Germinal center (tissue), 1 donor: ENCODE data around the gene PNPO.

Source experiments
- DNase-seq: peaks from one replicate; pipeline ENCODE4 v3.0.0; 2012; ENCODE audit warnings: mixed read lengths, low spot score

Gene PNPO

GRCh38 chr17:47949946-47950345 lies 8.6 kb downstream of the PNPO start:
- no peak for DNase-seq

DNA sequence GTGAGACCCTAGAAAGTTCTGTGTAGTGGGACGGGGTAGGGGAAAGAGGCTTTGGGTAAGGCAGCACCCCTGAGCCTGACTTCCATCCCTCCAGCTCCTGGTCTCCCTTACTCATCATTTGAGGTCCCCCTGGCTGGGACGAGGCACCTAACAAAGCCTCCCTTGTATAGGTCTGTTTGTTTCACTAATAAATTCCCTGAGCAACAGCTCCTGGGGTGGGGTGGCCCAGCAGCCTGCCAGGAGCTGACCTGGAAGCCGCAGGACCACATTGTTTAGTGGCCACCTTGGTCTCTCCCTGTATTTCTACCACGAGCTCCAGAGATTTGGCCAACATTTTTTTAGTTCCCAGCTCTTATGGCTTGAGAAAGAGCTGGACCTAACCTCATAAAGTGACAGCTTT lies 9.1 kb downstream of the PNPO start:
- DNase-seq, result no peak

DNA sequence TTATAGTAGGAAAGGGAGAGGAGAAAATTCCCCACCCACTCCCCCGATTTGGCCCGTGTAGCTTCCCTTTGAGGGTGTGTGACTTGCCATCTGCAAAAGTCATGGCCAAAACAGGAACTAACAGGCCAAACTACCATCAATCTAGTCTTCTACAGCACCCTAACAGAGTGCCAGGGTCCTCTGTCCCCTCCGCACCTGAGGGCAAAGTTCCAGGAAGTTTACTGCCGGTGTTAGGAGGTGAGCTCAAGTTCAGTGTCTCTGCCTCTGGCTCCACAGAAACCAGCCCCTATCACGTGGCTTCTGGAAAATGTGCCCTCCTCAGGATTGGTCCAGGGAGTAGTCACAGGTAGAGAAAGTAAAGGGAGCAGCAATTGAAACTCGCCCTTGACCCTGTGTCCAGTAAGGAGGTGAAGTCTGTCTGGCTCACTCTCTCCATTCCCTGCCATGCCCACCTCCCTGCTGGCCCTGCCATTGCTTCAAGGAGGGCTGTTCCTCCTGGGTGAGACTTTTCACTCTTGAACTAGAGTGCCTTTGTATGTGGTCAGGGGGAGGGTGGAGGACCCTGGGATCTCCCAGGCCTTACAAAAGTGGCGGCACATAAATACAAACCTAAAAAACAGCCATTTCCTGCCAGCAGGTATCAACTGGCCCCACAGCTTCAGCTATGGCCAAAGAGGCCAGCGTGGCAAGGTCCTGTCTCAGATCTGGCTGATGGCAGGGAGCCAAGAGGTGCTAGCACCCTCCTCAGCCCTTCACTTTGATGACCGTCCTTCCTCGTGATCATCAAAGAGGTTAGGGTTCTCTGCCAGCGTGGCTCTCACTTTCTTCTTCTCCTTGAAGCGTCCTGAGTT lies 11.0 kb downstream of the PNPO start:
- no peak for DNase-seq

DNA sequence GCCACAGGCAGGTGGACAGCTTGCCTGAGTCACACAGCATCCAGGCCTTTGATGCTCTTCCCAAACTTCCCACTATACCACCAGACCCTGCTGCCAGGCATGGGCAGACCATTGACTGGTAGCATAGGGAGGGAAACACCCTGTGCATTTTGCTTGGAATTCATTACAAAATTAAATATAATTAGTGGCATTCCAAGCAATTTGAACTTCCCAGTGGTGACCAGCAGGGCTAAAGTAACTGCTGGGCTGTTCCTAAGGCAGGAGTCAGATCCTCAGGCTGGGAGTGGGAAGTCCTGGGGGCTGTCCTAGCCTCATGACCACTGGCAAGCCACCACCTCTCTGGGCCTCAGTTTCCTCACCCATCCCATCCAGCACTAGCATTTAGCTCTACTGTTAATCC lies 12.5 kb downstream of the PNPO start:
- DNase-seq, result no peak

GRCh38 chr17:47955497-47956461 lies 14.4 kb downstream of the PNPO start:
- no peak for DNase-seq

GRCh38 chr17:47956791-47957590 lies 15.6 kb downstream of the PNPO start:
- DNase-seq, result no peak

- DNase-seq, result no peak
These were observed 16.5 kb downstream of the PNPO start, which contains the start of gene PRR15L for GRCh38 chr17:47957591-47958490. Gene PRR15L (minus strand): TSS chr17:47957883. CDS start chr17:47953234, 4,649 bp downstream.

- DNase-seq, result no peak
These were observed 18.7 kb downstream of the PNPO start for GRCh38 chr17:47959825-47960655.

DNA sequence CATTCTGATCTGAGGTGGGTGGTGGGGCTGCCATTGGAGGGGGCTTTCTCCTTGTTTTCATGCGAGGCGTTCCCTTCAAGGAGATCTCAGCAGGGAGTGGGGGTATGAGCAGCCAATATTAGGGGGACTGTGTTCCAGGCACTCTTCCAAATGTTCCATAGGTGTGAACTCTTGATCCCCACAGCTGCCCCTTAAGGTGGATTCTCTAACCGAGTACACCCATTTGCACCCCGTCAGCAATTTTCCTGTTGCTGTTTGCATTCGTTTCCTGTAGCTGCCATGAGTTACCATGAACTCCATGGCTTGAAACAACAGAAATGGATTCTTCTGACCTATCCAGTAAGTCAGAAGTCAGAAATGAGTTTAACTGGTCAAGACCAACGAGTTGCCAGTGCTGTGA lies 20.0 kb downstream of the PNPO start:
- no peak for DNase-seq

DNA sequence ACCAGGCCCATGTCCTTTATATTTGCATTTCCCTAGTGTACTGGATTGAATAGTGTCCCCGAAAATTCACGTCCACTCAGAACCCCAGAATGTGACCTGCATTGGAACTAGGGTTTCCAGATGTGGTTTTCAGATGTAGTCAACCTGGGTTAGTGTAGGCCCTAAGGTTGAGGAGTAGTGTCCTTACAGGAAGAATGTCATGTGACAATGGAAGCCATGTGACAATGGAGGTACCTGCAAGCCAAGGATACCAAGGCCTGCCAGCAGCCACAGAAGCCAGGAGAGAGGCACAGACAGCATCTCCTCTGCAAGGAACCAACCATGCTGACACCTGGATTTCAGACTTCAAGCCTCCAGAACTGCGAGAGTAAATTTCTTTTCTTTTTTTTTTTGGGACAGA lies 21.5 kb downstream of the PNPO start:
- no peak for DNase-seq

- DNase-seq, result no peak
These were observed 23.5 kb downstream of the PNPO start for GRCh38 chr17:47964856-47965255.

DNA sequence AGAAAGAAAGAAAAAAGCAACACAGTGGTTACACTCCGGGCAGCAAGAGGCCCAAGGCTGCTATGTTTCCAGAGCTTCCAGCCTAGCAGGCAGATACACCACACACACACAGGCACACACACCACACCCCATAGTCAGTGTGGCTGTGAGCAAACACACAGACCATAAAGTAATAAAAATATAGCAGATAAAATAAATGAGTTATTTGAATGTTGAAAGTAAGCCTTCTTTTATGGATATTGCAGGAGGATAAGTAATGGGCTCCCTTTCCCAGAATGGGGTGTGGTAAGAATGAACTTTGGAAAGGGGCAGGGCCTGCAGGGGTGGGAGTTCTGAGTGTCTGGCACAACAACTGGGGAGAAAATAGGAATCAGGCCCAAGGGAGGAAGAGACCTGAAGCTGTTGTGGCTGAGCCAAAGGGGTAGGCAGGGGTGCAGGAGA lies 24.7 kb downstream of the PNPO start:
- DNase-seq, result no peak

GRCh38 chr17:47967607-47968252 lies 26.4 kb downstream of the PNPO start:
- DNase-seq, result no peak

DNA sequence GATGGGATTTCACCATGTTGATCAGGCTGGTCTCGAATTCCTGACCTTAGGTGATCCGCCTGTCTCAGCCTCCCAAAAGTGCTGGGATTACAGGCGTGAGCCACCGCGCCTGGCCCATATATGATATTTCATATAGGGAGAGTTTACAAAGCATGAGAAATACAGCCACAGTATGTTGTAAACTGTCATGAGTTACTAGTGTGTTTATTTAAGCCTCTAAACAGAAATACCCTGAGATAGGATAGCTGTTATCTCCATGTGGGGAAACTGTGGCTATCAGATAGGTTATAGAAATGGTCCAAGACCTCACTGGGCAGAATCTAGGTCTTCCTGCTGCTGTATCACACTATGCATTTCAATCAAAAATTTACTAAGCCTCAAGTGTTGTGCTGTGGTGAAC lies 27.5 kb downstream of the PNPO start:
- no peak for DNase-seq

DNA sequence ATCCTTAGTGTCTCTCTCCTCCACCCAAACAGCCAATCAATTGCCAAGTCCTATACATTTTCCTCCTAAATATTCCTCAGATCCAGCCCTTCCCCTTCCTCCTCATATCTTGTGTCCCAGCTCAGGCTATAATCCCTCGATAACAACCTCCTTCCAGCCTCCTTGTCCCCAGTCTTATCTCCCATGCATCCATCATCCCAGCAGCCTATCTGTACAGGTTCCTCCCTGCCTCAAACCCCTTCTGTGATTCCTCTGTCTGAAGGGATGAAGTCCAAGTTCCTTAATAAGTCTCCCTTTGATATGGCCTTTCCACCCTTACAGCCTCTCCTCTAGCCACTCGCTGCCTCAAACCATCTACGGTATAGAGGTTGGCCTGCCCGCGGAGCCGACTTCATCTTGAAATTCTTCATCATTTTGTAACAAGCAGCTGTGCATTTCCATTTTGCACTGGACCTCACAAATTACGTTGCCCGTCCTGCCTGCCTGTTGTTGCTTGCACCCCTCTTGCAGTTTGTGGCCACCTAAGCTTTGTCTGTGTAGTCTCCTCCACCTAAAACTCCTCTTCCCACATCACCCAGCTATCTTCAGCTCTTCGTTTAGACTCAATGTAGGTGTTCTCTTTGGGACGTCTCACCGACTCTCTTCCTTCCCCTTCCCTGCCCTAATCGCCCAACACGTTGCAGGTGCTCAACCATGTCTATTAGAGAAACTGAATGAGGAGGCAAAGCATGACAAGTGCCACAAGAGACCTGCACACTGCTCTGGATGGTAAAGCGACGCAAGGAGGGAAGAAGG lies 28.8 kb downstream of the PNPO start:
- no peak for DNase-seq

- peak; percentile 97 for DNase-seq
These were observed 29.5 kb downstream of the PNPO start, which contains the start of gene CDK5RAP3 for GRCh38 chr17:47970725-47971499. Gene CDK5RAP3 (plus strand): TSS chr17:47971113. CDS start chr17:47971147, 34 bp downstream.

GRCh38 chr17:47973541-47973940 lies 32.2 kb downstream of the PNPO start:
- no peak for DNase-seq
